AG09319 (cell line): Measurements from ENCODE around the gene NHLRC2.

Experiments
- DNase-seq: peaks from one replicate; pipeline ENCODE4 v3.0.0-alpha.2; 2010; ENCODE audit warnings: low read depth; ENCODE audit errors: extremely low read depth
- CTCF ChIP-seq: IDR thresholded peaks from 2 replicates; pipeline ENCODE4 v1.5.1; 2011; ENCODE audit warnings: low read depth, mild to moderate bottlenecking, inconsistent platforms, low read length, moderate library complexity

Gene NHLRC2

GRCh38 chr10:113961182-113962031, 106.9 kb downstream of the NHLRC2 start:
- no peak for TF ChIP-seq CTCF
- no peak for DNase-seq

DNA sequence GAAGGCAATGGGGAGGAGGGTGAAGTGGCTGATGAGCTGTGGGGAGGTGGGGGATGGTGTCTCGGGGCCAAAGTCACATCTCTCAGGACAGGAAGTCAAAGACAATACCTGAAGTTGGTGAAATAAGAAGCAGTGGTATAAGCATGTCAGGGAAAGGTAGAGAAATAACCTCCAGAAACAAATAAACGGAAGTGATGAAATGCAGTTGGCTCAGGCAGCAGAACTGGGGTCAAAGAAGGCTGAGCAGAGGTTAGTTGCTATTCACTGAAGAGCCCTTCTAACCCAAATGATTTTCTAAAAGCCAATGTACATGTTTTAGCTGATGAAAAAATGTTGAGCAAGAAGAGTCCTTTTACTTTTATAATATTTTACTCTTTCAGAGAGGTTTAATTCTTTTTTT, 110.6 kb downstream of the NHLRC2 start:
- DNase-seq, result no peak
- no peak for TF ChIP-seq CTCF

DNA sequence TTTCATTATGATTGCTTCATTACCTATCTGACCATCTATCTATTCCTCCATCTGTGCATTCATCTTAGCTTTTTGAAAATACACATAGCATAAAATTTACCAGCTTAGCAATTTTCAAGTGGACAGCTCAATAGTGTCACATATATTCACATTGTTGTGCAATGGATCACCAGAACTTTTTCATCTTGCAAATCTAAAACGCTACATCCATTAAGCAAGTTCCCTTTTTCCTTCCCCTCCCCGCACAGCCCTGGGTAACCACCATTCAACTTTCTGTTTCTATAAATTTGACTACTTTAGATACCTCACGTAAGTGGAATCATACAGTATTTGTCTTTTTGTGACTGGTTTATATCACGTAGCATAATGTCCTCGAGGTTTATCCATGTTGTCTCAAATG, 111.2 kb downstream of the NHLRC2 start:
- TF ChIP-seq CTCF, result no peak
- DNase-seq, result no peak
